ENCODE results near the gene TRMT1.

DNA sequence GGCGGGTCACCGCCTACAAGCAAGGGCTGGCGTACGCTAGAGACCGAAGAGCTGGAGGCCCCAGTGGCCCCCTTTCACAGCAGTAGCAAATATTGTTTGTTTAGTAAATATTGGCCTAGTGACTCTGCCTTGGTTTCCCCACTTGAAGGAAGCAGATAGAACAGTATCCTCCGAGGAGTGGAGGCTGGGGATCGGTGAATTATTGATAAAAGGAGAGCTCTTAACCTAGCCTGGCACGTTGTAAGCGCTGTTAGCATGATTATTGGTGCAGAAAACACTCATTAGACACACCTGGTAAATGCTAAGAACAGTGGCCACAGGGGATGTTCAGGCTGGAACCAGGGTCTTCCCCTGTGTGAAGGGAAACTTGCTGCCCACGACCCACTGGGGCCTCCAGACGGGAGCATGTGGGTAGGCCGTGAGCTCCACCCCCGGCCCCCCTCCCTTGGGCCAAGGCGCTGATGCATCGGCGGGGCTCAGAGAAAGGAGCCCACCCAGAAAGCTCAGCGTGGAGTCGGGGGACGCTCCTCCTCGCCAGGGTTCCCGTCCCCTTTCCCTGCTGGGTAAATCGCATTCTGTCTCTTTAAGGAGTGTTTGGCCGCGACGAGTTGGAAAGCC is 35.9 kb upstream of the TRMT1 start:
- TF ChIP-seq CTCF (conservative IDR thresholded peaks at IDR 0.05; ENCODE audit: low read depth, low read length) (no peak), EZH2 (IDR thresholded peaks at IDR 0.05; ENCODE audit: low read length, unreplicated experiment) (no peak), EZH2phosphoT487 (IDR thresholded peaks at IDR 0.05; ENCODE audit: borderline replicate concordance, low read length) (no peak)

All from PC-3 (cell line).